ENCODE measurements around the gene ALPI. TPM values are rescaled to one million over a fixed set of nuclear protein-coding genes. Genes with fewer than 3 reads are reported as not detected.

The ALPI gene
- total and polyA plus RNA-seq, 9 of the 15 experiments (the other 6 are each of a cell fraction or from before 2014, with no cell fraction given) = not detected

DNA sequence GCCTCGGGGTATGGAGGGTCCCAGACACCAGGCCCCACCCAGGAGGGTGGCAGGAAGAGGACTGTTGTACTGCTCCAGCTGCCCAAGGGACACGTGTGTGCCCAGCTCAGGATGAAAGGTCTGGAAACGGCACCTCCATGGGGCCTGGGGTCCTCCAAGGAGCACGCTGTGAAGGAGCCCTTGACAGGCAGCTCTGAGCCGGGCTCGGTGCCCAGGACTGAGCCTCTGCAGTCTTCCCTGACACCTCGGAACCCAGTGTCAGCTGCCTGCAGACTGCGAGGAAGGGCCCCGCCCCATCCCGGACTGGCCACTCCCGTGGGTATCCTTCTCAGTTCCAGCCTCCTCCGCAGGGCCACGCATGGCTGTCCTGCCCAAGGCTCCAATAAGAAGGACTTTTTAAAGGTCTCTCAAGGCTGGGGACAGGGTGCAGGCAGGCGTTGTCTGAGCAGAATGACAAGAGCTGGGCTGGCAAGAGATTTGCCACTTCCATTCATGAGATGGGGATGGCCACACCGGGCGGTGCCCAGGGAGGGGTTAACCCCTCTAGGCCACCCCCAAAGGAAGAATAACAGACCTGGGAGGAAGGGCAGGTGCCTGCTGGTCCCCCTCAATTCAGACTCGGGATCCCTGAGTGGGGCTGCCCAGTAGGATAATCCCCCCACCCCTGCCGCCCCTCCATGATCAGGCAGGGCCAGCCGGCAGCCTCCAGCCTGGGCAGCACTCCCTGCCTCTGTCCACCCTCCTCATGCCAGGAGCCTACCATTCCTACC, 22.8 kb downstream of the ALPI start:
- ChIA-PET CTCF (ENCODE audit: low intra/inter-chr PET ratio) (no interaction called here), POLR2A (interaction anchor here (0.7 kb wide), 1 partner anchor 15 kb away, joined by 3 read pairs; no protein-coding TSS in a partner anchor)
- intact Hi-C loops (cut with micrococcal nuclease) = no loop called here
- no peaks in the 10 kb centered on the region for H4K20me1 ChIP-seq (replicated peaks; ENCODE audit: control insufficient read depth, insufficient read depth, low read length)
- H3K9ac ChIP-seq (ENCODE audit: insufficient read depth in 1 of 2, low read depth in 2 of 2, low read length in 2 of 2) = no peak overlapping the region
- 0% methylated on average over 4 of the region's 19 CpGs for WGBS (ENCODE audit: insufficient coverage, low coverage, missing lambda C conversion rate)
- TF ChIP-seq ZZZ3 (IDR thresholded peaks at IDR 0.05) (no peak), FOXJ3 (CRISPR knock-in tag; IDR thresholded peaks at IDR 0.05) (no peak), ATF3 (IDR thresholded peaks at IDR 0.05) (no peak), ATF3 (CRISPR knock-in tag; conservative IDR thresholded peaks at IDR 0.05) (no peak), ZFP1 (CRISPR knock-in tag; IDR thresholded peaks at IDR 0.05) (no peak), CEBPB (tag; IDR thresholded peaks at IDR 0.05) (no peak)
- no peaks in the 10 kb centered on the region for H3K79me2 ChIP-seq (ENCODE audit: control insufficient read depth, insufficient read depth, low read length)
- no peak overlapping the region for H3K4me3 ChIP-seq
- no peaks in the 10 kb centered on the region for H3K36me3 ChIP-seq (ENCODE audit: control insufficient read depth, insufficient read depth, low read length)
- in situ Hi-C loops (cut with MboI) = no loop called here
- BruUV-seq (replicated peaks) = no TSS peak
- no peaks in the 10 kb centered on the region for H3K9me1 ChIP-seq (ENCODE audit: control insufficient read depth, insufficient read depth, low read length)
- H3K4me2 ChIP-seq (ENCODE audit: insufficient read depth, low read length) = no peak overlapping the region
- no peak for FAIRE-seq
- H3K4me1 ChIP-seq (replicated peaks in 1 of 2; ENCODE audit: control insufficient read depth in 2 of 2, insufficient read depth in 2 of 2, low read length in 2 of 2) = peaks cover 0 to 3% of the 10 kb centered on the region in 2 experiments; a peak in 1 of 5 replicates
- H3K27me3 ChIP-seq (ENCODE audit: control insufficient read depth in 2 of 2, insufficient read depth in 2 of 2, low read length in 2 of 2) = peaks cover 0 to 27% of the 10 kb centered on the region in 2 experiments; a peak in 3 of 5 replicates
- no peaks in the 10 kb centered on the region for H3K9me3 ChIP-seq (replicated peaks; ENCODE audit: control insufficient read depth, insufficient read depth, low read depth, low read length)
- no peak overlapping the region for H2AFZ ChIP-seq (ENCODE audit: low read depth, low read length)
- ATAC-seq = no peak; the same call in 2 of the 3 replicates
- no peak overlapping the region for H3K27ac ChIP-seq (ENCODE audit: extremely low read depth, low read depth, low read length)
- no peak for DNase-seq (ENCODE audit: extremely low read depth in 1 of 4, low spot score in 3 of 4)

Data from K562 (cell line).